Medulla oblongata (tissue), 1 donor: Measurements from ENCODE around the gene PRR35.

ENCODE experiments used
- DNase-seq: peaks from one replicate; pipeline ENCODE4 v3.0.0-alpha.2; 2015; ENCODE audit errors: extremely low spot score

PRR35 gene

DNA sequence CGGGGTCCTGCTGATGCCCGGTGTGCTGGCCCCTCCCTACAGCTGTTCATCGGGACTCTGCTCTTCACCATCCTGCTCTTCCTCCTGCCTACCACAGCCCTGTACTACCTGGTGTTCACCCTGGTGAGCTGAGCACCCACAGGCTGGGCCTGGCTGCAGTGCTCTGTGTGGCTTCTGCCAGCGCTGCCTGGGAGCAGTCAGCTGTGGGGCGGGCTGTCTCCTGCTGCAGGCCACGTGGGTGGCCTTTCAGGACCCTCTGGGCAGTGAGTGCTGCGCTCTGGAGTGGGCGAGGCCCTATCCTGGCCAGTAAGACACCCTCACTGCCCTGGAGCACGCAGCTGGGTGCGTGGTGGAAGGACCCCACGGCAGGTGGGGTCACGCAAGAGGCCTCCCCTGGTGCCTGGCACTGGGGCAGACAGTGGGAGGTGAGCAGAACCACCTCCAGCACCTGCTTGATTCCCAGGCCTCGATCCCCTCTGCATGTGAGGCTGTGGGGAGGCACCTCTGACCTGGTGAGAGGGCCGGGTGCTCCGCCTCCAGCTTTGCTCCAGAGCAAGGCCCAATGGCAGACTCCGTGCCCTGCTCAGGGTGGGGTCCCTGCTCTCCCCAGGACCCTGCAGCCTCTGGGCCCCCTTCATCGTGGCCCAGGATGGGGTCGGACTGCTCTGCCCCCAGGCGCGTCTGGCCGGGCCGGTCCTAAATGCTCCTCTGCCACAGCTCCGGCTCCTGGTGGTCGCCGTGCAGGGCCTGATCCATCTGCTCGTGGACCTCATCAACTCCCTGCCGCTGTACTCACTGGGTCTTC lies 20.1 kb downstream of the PRR35 start:
- DNase-seq = no peak

GRCh38 chr16:580946-581498 lies 20.8 kb downstream of the PRR35 start:
- DNase-seq = no peak

DNA sequence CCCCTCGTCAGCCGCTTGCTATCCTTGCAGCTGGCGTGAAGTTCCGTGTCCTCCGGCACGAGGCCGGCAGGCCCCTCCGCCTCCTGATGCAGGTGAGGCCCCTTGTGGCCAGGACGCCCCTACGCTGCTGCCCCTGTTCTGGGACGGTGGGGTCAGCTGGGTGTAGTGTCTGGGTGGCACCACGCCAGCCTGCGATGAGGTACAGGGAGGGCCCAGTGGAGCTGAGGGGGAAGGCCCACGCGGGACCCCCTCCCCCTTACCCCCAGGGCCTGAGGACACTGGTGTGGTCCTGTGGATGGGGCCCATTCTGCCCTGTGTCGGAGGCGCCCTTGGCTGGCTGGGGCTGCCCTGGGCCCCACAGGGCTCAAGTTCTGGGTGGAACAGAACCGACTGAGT lies 22.0 kb downstream of the PRR35 start:
- DNase-seq = no peak

DNA sequence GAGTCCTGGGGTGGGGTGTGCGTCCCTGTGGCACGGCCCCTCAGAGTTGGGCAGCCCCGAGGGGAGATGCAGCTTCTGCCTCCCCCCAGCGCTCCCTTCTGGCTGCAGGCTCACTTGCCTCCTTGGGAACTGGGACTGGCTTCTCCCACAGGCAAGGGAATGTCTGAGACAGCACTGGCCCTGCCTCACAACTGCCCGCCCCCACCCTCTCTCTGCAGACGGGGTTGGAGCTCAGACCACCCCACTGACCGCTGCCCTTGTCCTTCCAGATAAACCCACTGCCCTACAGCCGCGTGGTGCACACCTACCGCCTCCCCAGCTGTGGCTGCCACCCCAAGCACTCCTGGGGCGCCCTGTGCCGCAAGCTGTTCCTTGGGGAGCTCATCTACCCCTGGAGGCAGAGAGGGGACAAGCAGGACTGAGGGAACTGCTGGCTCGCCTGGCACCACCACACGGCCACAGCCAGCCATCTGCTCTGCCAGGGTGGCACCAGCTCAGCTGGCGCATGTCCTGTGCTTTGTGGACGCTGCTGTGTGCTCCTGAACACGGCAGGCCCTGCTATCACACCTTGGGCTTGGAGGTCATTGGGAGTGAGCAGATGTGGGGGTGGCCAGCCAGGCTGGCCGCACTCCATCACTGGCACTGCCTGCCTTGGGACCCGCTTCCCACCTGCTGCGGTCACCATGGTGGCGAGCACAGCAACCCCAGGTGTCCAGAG lies 22.6 kb downstream of the PRR35 start:
- DNase-seq = no peak

DNA sequence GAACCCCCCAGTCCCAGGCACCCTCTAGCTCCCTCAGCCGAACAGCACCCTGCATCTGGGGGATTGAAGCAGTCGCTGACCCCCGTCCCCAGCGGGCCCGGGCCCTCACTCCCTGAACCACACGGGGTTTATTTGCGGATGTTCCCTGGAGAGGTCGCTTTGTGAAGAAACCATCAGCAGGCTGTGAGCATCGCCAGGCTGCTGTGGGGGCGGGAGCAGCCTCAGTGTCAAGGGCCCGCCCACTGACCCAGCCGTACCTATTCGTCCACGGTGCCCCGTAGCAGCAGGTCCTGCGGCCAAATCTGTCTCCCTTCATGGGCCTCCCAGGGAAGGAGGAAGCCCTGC lies 23.2 kb downstream of the PRR35 start:
- DNase-seq = no peak

DNA sequence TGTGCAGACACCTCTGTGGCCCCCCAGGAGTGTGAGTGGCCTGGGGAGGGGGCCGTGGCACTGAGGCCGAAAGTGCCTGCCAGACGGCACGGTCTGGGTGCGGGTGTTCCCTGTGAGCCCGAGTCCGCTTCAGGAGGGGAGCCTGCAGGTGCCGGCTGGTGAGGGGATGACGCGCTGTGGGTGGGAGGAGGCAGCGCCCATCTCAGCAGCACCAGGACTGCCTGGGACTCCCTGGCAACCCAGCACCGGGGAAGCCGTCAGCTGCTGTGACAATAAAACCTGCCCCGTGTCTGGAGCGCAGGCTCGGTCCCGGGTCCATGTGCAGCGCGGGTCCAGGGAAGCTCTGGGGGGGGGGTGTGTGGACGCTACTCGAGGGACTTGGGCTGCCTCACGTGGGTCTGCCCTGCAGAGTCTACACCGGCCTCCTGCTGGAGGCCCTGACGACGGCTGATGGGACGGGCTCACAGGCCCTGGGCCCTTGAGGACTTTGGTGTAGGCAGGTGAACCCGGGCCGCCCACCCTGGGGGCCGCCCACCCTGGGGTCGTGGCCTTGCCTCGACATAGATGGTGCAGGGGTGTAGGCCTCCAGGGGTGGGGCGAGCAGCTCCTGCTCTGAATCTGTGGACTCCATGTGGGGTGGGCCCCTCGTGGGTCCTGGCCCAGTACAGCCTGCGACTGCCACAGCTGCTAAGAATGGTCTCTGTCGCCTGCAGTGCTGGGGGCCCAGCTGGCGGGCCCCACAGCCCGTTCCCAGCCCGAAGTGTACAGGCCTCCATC lies 23.8 kb downstream of the PRR35 start:
- no peak for DNase-seq

DNA sequence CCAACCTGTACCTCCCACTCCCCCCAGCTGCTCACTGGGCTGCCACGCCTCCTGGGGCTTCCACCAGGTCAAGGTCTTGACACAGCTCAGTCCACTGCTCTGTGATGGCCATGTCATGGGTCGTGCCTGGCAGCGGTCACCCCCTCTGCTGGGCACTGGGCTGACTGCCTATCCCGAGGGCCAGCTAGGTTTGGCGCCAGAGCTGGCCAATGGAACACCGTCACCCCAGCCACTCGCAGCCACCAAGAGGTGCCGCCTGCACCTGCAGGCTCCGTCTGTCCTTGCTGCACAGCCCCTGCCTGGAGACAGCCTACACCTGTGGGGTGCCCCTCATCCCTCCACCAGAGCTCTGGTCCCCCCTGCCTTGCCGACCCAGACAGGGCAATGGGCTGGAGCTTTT lies 25.2 kb downstream of the PRR35 start:
- no peak for DNase-seq

DNA sequence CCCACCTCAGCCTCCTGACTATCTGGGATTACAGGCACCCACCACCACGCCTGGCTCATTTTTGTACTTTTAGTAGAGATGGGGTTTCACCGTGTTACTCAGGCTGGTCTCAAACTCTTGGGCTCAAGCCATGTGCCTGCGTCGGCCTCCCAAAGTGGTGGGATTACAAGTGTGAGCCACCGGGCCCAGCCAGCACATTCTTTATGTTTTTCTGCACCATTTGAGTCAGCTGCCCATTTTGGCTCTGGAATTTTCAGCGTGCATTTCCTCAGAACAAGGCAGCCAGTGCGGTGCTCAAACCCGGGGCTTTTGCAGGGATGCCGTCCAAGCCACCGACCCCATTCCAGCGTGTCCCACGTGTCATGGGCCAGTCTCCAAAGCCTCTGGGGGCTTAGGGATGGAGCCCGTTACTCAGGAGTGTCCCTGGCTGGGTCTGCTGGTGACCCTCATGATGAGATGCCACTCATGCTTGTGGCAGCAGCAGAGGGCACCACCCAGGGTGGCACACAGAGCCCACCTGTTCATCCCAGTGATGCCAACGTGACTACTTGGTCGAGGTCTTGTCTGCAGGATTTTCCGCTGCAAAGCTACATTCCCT lies 26.0 kb downstream of the PRR35 start:
- DNase-seq = no peak

DNA sequence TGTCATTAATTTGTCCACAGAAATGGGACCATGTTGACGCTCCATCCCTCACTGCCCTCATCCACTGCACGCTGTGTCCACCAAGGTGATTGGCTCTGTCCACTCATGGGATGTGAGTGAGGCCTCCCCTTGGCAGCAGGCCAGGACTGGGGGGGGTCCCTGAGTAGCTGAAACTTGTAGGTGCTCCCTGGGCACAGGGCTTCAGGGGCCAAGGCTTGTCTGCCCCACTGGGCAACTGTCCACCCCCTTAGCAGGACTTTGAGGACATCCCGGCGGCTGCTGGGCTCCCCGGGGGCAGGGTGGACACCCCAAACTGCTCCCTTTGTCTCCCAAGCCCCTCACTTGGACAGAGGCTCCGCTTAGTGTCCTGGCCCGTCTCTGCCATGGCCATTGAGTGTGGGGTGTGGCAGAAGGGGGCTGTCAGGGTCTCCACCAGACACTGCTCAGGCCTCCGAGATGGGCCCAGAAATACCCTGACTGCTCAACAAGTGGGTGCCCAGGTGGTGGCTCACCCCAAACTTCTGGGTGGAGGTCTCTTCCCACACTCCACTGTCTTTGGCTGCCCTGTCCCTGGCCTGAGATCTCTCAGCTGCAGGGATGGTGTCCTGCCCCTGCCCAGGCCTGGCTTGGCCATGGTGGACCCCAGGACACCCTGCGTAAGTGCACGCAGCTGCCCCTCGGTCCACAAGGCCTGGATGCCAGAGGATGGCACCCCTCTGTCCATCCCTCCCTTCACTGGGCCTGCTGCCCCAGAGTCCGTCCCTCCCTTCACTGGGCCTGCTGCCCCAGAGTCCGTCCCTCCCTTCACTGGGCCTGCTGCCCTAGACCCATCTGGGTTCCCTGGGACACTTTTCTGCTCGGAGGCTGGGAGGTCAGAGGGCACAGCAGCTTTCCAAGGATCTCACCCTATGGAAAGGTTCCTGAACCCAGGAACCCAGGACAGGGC lies 26.7 kb downstream of the PRR35 start:
- DNase-seq = peak; percentile 45

DNA sequence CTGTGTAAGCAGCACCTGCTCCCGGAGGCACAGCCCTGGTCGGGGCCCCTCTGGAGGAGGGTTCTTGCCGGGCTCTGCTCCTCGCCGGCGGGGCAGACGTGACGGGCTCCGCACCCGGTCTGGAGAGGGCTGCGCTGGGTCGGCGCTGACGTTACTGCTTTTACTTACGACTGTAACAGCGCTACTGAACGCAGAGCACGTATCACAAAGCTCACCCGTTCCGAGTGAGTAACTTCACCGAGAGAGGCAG lies 28.4 kb downstream of the PRR35 start:
- DNase-seq = no peak

GRCh38 chr16:588889-589657 lies 28.9 kb downstream of the PRR35 start:
- DNase-seq = peak; percentile 97

DNA sequence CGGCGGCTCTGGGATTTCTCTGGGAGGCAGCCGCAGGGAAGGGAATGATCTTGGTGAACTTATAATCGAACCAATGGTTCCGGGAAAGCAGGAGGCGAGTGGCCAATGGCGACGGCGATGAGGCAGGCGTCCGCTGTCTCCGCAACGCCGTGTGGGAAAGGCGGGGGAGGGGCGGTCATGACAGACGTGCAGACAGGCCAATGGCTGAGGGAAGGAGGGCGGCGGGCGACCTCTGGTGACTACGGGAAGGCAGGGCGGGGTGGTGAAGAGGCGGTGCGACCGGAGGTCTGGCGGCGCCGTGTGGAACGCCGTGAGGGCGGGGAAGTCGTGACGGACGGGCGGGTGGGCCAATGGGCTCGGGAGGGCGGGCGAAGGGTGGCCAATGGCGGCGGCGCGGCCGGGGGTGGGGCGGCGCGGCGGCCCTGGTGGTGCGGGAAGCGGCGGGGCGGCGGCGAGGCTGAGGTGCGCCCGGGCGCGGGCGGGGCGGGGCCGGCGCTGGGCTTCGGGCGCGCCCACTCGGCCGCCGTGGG lies 29.5 kb downstream of the PRR35 start, which contains the start of gene RAB40C:
RAB40C (plus strand) TSS at position 409 of the 530 bp plus-strand sequence. CDS start 226 bp downstream, outside the sequence.
- DNase-seq = peak; percentile 99

GRCh38 chr16:590188-590814 lies 30.1 kb downstream of the PRR35 start:
- no peak for DNase-seq

GRCh38 chr16:590815-591200 lies 30.6 kb downstream of the PRR35 start:
- DNase-seq = no peak

DNA sequence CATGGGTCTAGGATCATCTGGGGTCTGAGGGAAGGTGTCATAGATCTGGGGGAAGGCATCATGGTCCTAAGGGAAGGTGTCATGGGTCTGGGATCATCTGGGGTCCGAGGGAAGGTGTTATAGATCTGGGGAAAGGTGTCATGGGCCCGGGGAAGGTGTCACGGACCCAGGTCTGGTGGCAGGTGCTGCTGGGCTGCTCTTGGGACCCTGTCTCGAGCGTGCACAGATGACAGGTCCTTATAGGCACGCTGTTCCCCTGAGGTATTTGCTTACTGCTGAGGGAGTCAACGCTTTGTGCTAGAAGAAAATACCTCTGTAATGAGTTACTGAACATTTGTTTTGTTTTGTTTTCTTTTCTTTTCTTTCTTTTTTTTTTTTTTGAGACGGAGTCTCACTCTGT lies 31.0 kb downstream of the PRR35 start:
- DNase-seq = no peak

GRCh38 chr16:591892-592517 lies 31.8 kb downstream of the PRR35 start:
- no peak for DNase-seq

DNA sequence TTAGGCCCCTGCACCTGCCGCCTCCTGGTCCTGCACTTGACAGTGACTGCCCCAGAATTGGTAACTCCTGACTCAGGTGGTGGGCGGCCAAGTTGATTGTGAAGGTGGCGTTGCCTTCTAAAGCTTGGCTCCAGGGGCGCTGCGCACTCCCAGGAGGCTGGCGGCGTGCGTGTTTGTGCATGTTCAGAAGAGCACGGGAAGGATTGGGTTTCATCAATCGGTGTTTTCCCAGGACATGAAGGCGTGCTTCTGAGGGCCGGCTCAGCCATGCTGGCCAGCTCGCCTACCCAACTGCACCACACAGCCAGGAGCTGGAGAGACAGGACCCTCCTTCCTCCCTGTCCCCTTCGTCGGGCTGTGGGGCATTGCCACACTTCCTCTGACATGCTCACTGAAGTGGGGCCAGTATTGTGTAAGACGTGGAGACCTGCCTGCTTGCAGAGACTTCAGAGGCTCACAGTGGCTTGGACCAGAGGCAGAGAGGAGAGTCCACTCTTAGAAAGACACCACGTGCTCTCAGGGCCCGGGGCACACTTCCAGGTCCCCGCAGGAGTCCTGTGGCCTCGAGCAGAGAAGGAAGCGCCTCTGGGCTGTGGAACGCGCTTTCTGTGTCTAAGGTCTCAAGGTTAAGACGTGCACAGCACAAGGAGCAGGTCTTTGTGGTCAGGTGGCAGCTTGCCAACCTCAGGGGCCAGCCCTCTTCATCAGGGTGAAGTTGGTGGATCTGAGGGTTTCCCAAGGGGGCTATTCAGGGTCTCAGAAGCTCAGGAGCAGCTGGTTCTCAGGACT lies 32.5 kb downstream of the PRR35 start:
- peak; percentile 76 for DNase-seq

- DNase-seq = no peak
Observed at GRCh38 chr16:593406-593805, 33.2 kb downstream of the PRR35 start.
